LNCaP clone FGC (cell line): ENCODE results near the gene LFNG.

ENCODE experiments used
- DNase-seq: peaks from one replicate; pipeline ENCODE4 v3.0.0-alpha.2; 2011; ENCODE audit warnings: low read depth
- H3K4me3 ChIP-seq: 2 replicates; pipeline ENCODE4 v1.5.1; 2011; ENCODE audit warnings: mild to moderate bottlenecking, low read depth, low read length, control low read depth
- TF ChIP-seq, protein P1 (sequence below): IDR thresholded peaks from 2 replicates; pipeline ENCODE4 v1.5.1; 2012; ENCODE audit warnings: mild to moderate bottlenecking; ENCODE audit not compliant: control insufficient read depth, insufficient read depth; ENCODE audit errors: extremely low read depth

Gene LFNG

DNA sequence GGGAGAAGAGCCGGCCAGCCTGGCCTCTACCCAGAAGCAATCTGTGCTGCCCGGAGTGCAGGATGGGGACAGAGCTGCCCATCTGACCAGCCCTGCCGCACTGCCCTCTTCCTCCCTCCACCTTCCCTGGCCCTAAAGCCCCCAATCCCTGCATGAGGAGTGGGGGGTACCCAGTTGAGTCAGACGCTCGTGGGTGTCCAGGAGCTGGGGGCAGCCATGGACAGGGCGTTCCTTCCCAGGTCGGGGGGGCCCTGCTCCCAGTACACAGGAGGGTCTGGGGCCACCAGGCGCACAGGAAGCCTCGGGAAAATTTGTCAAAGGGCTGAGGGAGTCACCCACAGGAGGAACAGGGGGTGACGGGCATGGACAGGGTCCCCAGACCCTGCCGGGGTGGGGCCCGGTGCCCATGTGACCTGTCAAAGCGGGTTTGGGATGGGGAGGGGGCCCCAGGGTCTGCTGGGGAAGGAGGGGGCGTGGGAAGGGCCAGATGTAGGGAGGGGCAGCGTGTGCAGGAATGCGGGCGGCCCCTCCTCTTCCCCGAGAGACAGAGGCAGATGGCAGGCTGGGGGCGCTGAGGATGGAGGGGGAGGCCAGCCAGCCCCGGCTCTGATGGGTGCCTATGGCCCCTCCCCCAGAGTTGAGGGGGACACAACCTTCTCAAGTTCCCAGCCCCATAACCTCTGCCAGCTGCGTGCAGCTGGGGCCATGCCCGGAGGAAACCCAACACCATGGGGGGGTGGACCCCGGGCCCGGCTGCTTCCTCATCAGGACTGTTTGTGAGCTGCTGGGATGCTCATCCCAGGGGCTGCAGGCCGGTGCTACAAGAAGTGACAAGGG lies 21.9 kb upstream of the LFNG start:
- H3K4me3 ChIP-seq = no peak overlapping the region
- TF ChIP-seq, protein P1, sequence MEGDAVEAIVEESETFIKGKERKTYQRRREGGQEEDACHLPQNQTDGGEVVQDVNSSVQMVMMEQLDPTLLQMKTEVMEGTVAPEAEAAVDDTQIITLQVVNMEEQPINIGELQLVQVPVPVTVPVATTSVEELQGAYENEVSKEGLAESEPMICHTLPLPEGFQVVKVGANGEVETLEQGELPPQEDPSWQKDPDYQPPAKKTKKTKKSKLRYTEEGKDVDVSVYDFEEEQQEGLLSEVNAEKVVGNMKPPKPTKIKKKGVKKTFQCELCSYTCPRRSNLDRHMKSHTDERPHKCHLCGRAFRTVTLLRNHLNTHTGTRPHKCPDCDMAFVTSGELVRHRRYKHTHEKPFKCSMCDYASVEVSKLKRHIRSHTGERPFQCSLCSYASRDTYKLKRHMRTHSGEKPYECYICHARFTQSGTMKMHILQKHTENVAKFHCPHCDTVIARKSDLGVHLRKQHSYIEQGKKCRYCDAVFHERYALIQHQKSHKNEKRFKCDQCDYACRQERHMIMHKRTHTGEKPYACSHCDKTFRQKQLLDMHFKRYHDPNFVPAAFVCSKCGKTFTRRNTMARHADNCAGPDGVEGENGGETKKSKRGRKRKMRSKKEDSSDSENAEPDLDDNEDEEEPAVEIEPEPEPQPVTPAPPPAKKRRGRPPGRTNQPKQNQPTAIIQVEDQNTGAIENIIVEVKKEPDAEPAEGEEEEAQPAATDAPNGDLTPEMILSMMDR = no peak
- DNase-seq = no peak

DNA sequence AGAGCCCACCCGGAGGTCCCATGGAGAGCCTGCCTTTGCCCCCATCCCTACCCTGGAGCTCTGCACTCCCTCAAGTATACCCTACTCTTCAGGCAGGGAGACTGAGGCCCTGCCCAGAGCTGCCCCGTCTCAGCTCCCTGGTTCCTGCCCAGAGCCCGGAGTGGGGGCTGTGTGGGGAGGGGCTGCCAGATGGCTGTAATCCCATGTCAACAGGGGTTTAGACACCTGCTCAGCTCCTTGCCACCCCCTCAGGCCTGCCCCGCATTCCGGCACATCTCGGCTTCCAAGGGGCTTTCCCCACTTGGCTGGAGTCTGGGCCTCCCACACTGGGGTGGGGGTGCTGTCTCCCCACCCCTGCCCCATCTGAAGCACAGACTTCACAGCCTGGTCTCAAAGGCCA lies 20.9 kb upstream of the LFNG start:
- TF ChIP-seq, protein P1 = no peak
- DNase-seq = no peak
- no peak overlapping the region for H3K4me3 ChIP-seq

DNA sequence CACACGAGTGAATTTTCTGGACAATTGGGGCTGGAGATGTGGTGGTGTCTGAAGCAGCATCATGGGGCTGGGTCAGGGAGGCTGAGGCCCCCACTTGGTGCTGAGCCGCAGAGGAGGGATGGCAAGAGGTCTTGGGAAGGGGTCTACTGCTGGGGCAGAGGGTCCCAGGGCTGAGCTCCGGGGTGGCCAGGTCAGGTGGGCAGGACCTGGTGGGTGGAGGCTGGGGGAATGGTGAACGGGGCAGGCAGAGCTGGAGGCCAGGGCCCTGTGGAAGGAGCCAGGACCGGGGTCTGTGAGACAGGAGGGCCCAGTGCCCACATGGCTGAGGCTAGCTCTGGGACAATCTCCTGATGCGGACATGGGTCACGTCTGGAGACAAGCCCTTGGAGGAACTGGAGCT lies 20.4 kb upstream of the LFNG start:
- no peak for DNase-seq
- TF ChIP-seq, protein P1 = no peak

DNA sequence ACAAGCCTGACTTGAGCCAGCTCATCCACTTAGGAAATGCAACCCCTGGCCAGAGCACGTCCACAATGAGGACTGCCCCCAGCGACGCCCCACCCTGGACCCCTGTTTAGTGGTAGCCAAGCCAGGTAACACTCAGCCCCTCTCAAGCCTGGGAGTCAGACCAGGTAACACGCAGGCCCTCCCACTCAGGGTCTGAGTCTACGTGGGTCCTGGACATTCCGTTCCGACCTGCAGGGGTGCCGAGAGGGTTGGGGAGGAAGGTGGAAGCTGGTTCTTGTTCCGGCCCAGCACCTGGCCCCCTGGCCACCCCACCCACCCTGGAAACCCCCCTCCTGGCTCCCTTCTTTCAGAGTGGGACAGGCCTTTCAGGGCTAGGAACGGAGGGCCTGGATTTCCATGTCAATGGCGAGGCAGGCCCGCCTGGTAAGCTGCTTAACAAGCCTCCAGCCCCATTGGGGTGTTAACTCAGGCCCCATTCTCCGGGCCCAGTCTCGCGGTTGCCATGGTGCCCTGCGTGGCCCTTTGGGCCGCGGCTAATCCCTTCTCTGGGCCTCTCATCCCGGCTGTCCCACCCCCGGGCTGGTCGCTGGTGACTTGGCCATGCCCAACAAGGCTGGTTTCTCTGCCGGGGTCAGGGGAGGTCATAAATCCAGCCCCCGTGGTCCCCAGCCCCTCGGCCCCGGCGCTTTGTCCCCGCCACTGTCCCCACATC lies 19.7 kb upstream of the LFNG start:
- no peak for DNase-seq
- TF ChIP-seq, protein P1 = no peak
- H3K4me3 ChIP-seq = no peak overlapping the region

More for the DNA sequence above, 20.4 kb upstream of the LFNG start:
- H3K4me3 ChIP-seq = no peak overlapping the region

DNA sequence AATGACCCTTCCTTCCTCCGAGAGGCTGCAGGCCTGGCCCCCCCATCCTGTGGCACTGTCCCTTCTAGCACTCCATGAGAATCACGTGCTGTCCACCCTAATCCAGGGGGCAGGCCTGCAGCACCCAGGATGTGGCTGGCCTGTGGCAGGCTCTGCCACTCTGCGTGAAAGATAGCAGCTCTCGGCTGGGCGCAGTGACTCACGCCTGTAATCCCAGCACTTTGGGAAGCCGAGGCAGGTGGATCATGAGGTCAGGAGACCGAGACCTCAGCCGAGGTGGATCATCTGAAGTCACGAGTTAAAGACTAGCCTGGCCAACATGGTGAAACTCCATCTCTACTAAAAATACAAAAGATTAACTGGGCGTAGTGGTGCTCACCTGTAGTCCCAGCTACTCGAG lies 18.9 kb upstream of the LFNG start:
- DNase-seq = no peak
- no peak overlapping the region for H3K4me3 ChIP-seq
- TF ChIP-seq, protein P1 = no peak

DNA sequence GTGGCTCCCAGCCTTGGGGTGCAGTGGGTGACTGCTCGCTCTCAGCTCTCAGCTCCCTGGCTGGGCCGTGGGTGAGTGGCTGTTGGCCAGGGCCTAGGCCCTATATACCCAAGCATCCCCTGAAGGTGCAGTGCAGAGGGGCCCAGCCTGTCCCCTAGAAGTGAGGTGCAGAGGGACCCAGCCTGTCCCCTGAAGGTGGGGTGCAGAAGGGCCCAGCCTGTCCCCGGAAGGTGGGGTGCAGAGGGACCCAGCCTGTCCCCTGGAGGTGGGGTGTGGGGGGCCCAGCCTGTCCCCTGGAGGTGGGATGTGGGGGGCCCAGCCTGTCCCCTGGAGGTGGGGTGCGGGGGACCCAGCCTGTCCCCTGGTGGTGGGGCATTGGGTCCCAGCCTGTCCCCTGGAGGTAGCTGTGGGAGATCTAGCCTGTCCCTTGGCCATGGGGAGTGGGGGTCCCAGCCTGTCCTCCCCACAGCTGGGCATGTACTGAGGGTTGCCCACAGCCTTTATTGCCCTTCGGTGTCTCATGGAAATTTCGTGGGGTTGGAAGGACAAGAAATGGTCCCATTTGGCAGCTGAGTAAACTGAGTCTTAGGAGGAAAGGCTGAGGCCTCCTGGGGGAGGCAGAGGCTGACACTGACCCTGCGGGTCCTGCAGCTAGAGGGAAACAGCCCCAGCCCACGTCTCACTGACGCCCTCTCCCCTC lies 17.5 kb upstream of the LFNG start:
- H3K4me3 ChIP-seq = no peak overlapping the region
- TF ChIP-seq, protein P1 = no peak
- no peak for DNase-seq
